DOHH2 (cell line): Measurements from ENCODE around the gene RFTN2.

ENCODE experiments used
- CTCF ChIP-seq: fragments of 200-600 bp; sonication (generic); IDR thresholded peaks from one replicate; pipeline ENCODE4 v1.5.1; 2014; ENCODE audit warnings: antibody characterized with exemption, mild to moderate bottlenecking, low read depth, low read length; ENCODE audit not compliant: poor library complexity, severe bottlenecking
- EZH2phosphoT487 ChIP-seq: fragments of 200-600 bp; sonication (generic); IDR thresholded peaks from 2 replicates; pipeline ENCODE4 v1.6.1; 2017; ENCODE audit warnings: borderline replicate concordance, mild to moderate bottlenecking, antibody characterized with exemption, low read length, moderate library complexity, mixed read lengths

- TF ChIP-seq CTCF = no peak
- no peak for TF ChIP-seq EZH2phosphoT487
Observed at GRCh38 chr2:197548582-197548981, 126.8 kb downstream of the RFTN2 start.
